ENCODE results near the gene IHH.
A peak's percentile ranks its signal among the peaks of the same experiment; 100 is the strongest.

GRCh38 chr2:219104107-219105035, 43.6 kb upstream of the IHH start:
- TF ChIP-seq POLR2A (IDR thresholded peaks at IDR 0.05) (no peak), CTCF (IDR thresholded peaks at IDR 0.05) (peak in 5 of 7 experiments; percentile 57 to 77 (median 67)), POLR2AphosphoS5 (IDR thresholded peaks at IDR 0.05) (no peak), EP300 (IDR thresholded peaks at IDR 0.05) (no peak)

Data from stomach (tissue), 4 donors.